Thyroid gland (tissue), 4 donors: ENCODE measurements around the gene AMBP. TPM values are rescaled to one million over a fixed set of nuclear protein-coding genes. Genes with fewer than 3 reads are reported as not detected.

Experiments
- DNase-seq, 2 donors: peaks; one replicate each; pipeline ENCODE4 v3.0.0-alpha.2; 2019
- H3K27ac ChIP-seq, 3 donors: fragments of 200-600 bp; sonication (generic); 1 replicate in 2 of 3; 2 replicates in 1 of 3; pipeline ENCODE4 v1.5.1; 2016 to 2019; ENCODE audit warnings: mild to moderate bottlenecking in 1 of 3, moderate library complexity in 1 of 3
- H3K27me3 ChIP-seq: fragments of 200-600 bp; sonication (generic); one replicate; pipeline ENCODE4 v1.5.1; 2019
- H3K36me3 ChIP-seq, 2 donors: fragments of 200-600 bp; sonication (generic); one replicate each; pipeline ENCODE4 v1.5.1; 2016 to 2019
- H3K4me1 ChIP-seq, 2 donors: fragments of 200-600 bp; sonication (generic); one replicate each; pipeline ENCODE4 v1.5.1; 2017 to 2019
- H3K4me3 ChIP-seq, 3 donors: fragments of 200-600 bp; sonication (generic); replicated peaks in 1 of 3; 1 replicate in 2 of 3; 2 replicates in 1 of 3; pipeline ENCODE4 v1.5.1; 2016; ENCODE audit warnings: mild to moderate bottlenecking in 1 of 3
- H3K9me3 ChIP-seq: fragments of 200-600 bp; sonication (generic); one replicate; pipeline ENCODE4 v1.5.1; 2017
- POLR2A ChIP-seq, 2 donors: fragments of 450-650 bp; IDR thresholded peaks; one replicate each; pipeline ENCODE4 v1.6.1; 2017; ENCODE audit warnings: antibody characterized with exemption in 2 of 2, mild to moderate bottlenecking in 2 of 2, moderate library complexity in 1 of 2
- WGBS, 2 donors: methylation state at CpG; one replicate each; pipeline ENCODE4 v1.1.5; 2017; 5-methylcytosine and 5-hydroxymethylcytosine counted together
- intact Hi-C: fragments of 100-400 bp; cut with DNase I; formaldehyde crosslinking; loops from one replicate; pipeline ENCODE4 v1.15.1; 2023
- total RNA-seq, 4 donors: library from RNA; depleted of rRNA; stranded (reverse); fragments of >200 nt; gene quantifications; one replicate each; pipeline ENCODE4 v1.2.3, GENCODE V29; 2016
- TF ChIP-seq, protein P1 (sequence below), 6 experiments: fragments of 200-600 bp in 3 of 6; fragments of 450-650 bp in 3 of 6; sonication (generic) in 3 of 6; IDR thresholded peaks; one replicate each; pipeline ENCODE4 v1.5.1; 2016 to 2019; ENCODE audit warnings: antibody characterized with exemption in 6 of 6, mild to moderate bottlenecking in 2 of 6, inconsistent platforms in 1 of 6, moderate library complexity in 1 of 6

Gene AMBP
- total RNA-seq, 4 donors from 2014 or later = 0.83 to 4.2 (median 2.1) TPM; not detected in 1

DNA sequence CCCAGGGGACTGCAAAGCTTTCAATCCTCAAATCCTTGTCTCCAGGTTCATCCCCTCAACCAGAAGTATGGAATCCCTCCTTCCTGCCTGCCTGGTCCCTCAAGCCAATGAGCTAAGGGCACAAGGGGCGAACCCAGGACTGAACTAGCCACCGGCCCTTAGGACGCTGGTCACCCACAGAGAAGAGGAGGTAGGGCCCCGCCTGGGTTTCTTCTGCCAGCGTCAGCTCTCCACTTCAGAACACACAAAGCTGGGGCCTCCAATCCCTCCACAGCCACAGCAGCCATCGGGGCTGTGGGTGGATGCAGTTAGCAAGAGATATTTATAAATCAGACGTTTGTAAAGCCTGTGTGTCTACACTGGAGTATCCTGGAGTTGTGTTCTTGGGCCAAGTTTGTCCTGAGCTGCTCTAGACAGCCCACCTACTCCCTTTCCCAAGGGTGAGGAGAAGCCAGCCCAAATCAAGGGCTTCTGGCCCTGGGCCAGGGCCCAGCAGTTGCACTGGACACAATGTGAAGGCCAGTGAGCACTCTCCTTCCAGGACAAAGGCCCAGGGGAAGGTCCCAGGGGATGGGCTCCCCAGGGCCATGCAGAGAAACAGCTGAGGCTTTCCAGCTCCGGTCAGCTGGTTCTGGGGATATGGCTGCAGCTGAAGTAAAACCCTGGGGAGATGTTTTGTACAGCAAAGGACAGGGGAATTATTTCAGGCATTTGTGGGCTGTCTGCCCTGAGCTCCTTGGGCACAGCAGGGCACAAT is 18.9 kb downstream of the AMBP start:
- peak; percentile 43 to 56 for DNase-seq
- Histone ChIP-seq H3K9me3 (no peaks in the 10 kb centered on the region), H3K4me3 (no peak overlapping the region), H3K27me3 (no peaks in the 10 kb centered on the region), H3K27ac (peak overlapping the region in 1 of 3 donors; percentile 20), H3K4me1 (peaks cover 7 to 12% of the 10 kb centered on the region in 2 donors), H3K36me3 (no peaks in the 10 kb centered on the region)
- intact Hi-C loops = no loop called here
- TF ChIP-seq, protein P1, sequence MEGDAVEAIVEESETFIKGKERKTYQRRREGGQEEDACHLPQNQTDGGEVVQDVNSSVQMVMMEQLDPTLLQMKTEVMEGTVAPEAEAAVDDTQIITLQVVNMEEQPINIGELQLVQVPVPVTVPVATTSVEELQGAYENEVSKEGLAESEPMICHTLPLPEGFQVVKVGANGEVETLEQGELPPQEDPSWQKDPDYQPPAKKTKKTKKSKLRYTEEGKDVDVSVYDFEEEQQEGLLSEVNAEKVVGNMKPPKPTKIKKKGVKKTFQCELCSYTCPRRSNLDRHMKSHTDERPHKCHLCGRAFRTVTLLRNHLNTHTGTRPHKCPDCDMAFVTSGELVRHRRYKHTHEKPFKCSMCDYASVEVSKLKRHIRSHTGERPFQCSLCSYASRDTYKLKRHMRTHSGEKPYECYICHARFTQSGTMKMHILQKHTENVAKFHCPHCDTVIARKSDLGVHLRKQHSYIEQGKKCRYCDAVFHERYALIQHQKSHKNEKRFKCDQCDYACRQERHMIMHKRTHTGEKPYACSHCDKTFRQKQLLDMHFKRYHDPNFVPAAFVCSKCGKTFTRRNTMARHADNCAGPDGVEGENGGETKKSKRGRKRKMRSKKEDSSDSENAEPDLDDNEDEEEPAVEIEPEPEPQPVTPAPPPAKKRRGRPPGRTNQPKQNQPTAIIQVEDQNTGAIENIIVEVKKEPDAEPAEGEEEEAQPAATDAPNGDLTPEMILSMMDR (IDR thresholded peaks at IDR 0.05) = no peak
- TF ChIP-seq POLR2A (IDR thresholded peaks at IDR 0.05) = no peak
- 27 to 47% methylated on average over 2 to 5 of the region's 8 CpGs for WGBS, 2 donors

DNA sequence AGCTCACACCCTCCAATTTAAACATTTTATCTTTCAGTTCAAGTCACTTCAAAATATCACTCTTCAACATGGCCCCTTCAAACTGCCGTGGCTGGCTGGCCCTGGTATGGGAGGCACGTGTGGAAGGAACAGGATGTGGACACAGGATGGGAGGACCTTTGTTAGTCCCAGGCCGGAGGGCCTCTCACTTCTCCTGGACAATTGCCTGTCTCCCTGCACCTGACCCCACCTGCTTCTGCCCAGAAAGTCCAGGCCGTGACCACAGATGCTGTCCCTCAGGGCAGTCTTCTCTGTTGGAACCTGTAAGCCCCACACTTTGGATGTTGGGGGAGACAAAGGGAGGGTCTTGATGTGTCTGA is 19.4 kb downstream of the AMBP start:
- WGBS, 2 donors = 54 to 58% methylated on average over 3 to 4 of the region's 4 CpGs
- H3K36me3 ChIP-seq = no peaks in the 10 kb centered on the region
- no peak overlapping the region for H3K4me3 ChIP-seq
- DNase-seq = peak in 1 of 2 donors; percentile 32
- TF ChIP-seq POLR2A (IDR thresholded peaks at IDR 0.05) = no peak
- TF ChIP-seq, protein P1 (IDR thresholded peaks at IDR 0.05) = no peak
- intact Hi-C loops = no loop called here
- no peaks in the 10 kb centered on the region for H3K27me3 ChIP-seq
- H3K27ac ChIP-seq = no peak overlapping the region
- H3K4me1 ChIP-seq = peaks cover 7 to 12% of the 10 kb centered on the region in 2 donors
- H3K9me3 ChIP-seq = no peaks in the 10 kb centered on the region

DNA sequence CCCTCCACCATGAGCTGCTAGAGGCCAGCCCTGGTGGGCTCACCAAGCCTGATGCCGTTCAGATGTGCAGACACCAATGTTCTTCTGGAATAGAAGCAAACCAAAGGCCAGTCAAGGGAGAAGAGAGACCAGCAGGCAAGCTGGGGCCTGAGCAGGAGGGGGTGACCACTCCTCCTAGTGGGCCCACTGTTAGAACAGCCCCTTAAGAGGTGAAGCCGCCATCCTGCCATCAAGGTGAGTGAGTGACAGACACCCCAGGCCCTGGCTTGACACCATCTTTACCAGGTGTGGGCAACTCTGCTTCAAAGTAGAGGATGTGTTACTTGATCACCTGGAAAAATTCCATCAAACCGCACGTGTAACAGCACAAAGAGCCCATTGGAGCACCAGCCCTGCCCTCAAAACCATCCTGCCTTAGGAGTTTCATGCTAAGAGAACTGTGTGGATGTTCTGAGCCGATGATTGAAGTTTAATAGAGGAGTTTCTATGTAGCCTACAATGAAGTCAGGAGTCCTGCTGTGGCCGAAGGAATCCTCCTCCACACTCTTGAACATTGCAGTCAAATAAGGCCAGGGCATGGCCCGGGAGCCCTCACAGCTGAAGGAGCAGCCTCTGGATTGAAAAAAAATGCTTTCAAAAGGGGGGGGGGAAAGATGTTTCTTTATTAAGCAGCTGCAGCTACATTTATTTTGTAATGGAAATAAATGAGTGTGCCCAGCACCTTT is 20.8 kb downstream of the AMBP start:
- no peaks in the 10 kb centered on the region for H3K9me3 ChIP-seq
- H3K36me3 ChIP-seq = no peaks in the 10 kb centered on the region
- TF ChIP-seq, protein P1 (IDR thresholded peaks at IDR 0.05) = no peak
- TF ChIP-seq POLR2A (IDR thresholded peaks at IDR 0.05) = no peak
- peaks cover 7 to 12% of the 10 kb centered on the region in 2 donors for H3K4me1 ChIP-seq
- H3K27me3 ChIP-seq = no peaks in the 10 kb centered on the region
- no peak overlapping the region for H3K4me3 ChIP-seq
- intact Hi-C loops = no loop called here
- 82 to 86% methylated on average over 7 of the region's 7 CpGs for WGBS, 2 donors
- DNase-seq = no peak
- H3K27ac ChIP-seq = no peak overlapping the region

DNA sequence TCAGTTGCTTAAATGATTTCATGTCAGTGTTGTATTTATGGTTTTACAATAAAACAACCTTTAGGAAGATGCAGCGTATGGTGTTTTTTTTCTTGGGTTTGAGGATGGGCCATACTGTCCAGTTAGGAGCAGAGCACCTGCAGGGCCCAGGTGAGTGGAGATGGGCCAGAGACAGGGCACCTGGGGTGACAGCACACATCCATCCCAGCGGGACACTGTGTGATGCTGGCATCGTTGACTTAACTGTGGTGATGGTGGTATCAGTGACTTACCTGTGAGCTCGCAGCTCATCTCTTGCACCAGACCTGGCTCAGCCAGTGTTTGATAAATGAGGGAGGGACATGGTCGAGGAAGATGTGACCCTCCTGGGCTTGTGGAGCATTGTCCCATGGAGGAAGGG is 21.6 kb downstream of the AMBP start:
- TF ChIP-seq POLR2A (IDR thresholded peaks at IDR 0.05) = no peak
- TF ChIP-seq, protein P1 (IDR thresholded peaks at IDR 0.05) = no peak
- Histone ChIP-seq H3K27ac (no peak overlapping the region), H3K9me3 (no peaks in the 10 kb centered on the region), H3K4me1 (peaks cover 7 to 12% of the 10 kb centered on the region in 2 donors), H3K27me3 (no peaks in the 10 kb centered on the region), H3K36me3 (no peaks in the 10 kb centered on the region), H3K4me3 (no peak overlapping the region)
- WGBS, 2 donors = 96 to 97% methylated on average over 4 to 5 of the region's 5 CpGs
- no peak for DNase-seq
- intact Hi-C loops = no loop called here

DNA sequence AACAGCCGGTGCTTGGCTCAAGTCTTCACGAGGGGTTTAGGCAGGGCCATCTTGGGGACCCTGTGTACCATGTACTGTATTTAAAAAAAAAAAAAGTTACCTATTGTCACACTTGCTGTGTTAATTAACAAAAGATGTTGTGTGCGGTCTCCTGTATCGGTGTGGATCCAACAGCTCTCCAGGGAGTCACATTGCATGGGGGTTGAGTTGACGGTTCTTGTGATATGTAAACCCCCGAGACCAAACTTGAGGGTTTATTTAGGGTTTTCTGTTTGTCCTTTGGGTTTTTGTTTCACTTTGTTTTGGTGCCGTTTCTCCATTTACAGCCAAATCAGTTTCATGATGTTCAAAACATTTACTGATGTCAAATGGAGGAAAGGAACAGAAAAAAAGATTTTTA is 22.2 kb downstream of the AMBP start:
- no peak for DNase-seq
- 89% methylated on average over 7 of the region's 7 CpGs for WGBS, 2 donors
- no peaks in the 10 kb centered on the region for H3K27me3 ChIP-seq

More for the DNA sequence above, 22.2 kb downstream of the AMBP start:
- no peak for TF ChIP-seq POLR2A (IDR thresholded peaks at IDR 0.05)
- TF ChIP-seq, protein P1 (IDR thresholded peaks at IDR 0.05) = no peak
- H3K27ac ChIP-seq = no peak overlapping the region
- no peaks in the 10 kb centered on the region for H3K9me3 ChIP-seq
- intact Hi-C loops = no loop called here
- H3K36me3 ChIP-seq = no peaks in the 10 kb centered on the region
- H3K4me3 ChIP-seq = no peak overlapping the region
- H3K4me1 ChIP-seq = peaks cover 7 to 12% of the 10 kb centered on the region in 2 donors
